ENCODE measurements around the gene ZRANB2. TPM values are rescaled to one million over a fixed set of nuclear protein-coding genes. Genes with fewer than 3 reads are reported as not detected.

ZRANB2 gene
- total RNA-seq, 1 experiment from 2014 or later, result 134 TPM

GRCh38 chr1:71094913-71095312 is 14.1 kb upstream of the ZRANB2 start:
- Mint-ChIP-seq H3K27me3 (ENCODE audit: insufficient read depth, unreplicated experiment) (no peaks in the 10 kb centered on the region), H3K36me3 (ENCODE audit: insufficient read depth, unreplicated experiment) (no peaks in the 10 kb centered on the region), H3K27ac (ENCODE audit: low read depth, unreplicated experiment) (no peak overlapping the region), H3K4me1 (ENCODE audit: insufficient read depth, unreplicated experiment) (no peaks in the 10 kb centered on the region), H3K9me3 (ENCODE audit: unreplicated experiment) (no peaks in the 10 kb centered on the region), H3K4me3 (ENCODE audit: unreplicated experiment) (no peak overlapping the region)
- DNase-seq (ENCODE audit: unreplicated experiment), result no peak
- POLR2A ChIA-PET, result interaction anchor here (2.5 kb wide), 1 partner anchor 14 kb away, joined by 6 read pairs; the partner anchor contains the start of gene ZRANB2
- no peak for TF ChIP-seq CTCF (IDR thresholded peaks at IDR 0.05; ENCODE audit: unreplicated experiment)
- CTCF ChIA-PET, result interaction anchor here (0.8 to 1.8 kb wide), 4 partner anchors 278 to 943 kb away, joined by 3 to 5 read pairs (median 4); no protein-coding TSS in a partner anchor
- intact Hi-C loops (cut with micrococcal nuclease), result loop anchor here (2.0 to 10.0 kb wide), 4 partner anchors 100 to 942 kb away; no protein-coding TSS in a partner anchor
- no TSS peak for BruUV-seq (replicated peaks)

- intact Hi-C loops (cut with micrococcal nuclease), result loop anchor here (2.0 to 10.0 kb wide), 4 partner anchors 101 to 943 kb away; no protein-coding TSS in a partner anchor
- ChIA-PET CTCF (interaction anchor here (0.7 to 1.8 kb wide), 8 partner anchors 9 to 1155 kb away, joined by 3 to 5 read pairs (median 3); partner anchors contain the start of gene ANKRD13C), POLR2A (interaction anchor here (2.5 kb wide), 1 partner anchor 13 kb away, joined by 6 read pairs; the partner anchor contains the start of gene ZRANB2)
- Mint-ChIP-seq H3K27ac (ENCODE audit: low read depth, unreplicated experiment) (no peak overlapping the region), H3K4me3 (ENCODE audit: unreplicated experiment) (no peak overlapping the region), H3K27me3 (ENCODE audit: insufficient read depth, unreplicated experiment) (no peaks in the 10 kb centered on the region), H3K9me3 (ENCODE audit: unreplicated experiment) (no peaks in the 10 kb centered on the region), H3K36me3 (ENCODE audit: insufficient read depth, unreplicated experiment) (no peaks in the 10 kb centered on the region), H3K4me1 (ENCODE audit: insufficient read depth, unreplicated experiment) (no peaks in the 10 kb centered on the region)
- TF ChIP-seq CTCF (IDR thresholded peaks at IDR 0.05; ENCODE audit: unreplicated experiment), result peak; percentile 9
- no TSS peak for BruUV-seq (replicated peaks)
- DNase-seq (ENCODE audit: unreplicated experiment), result peak; percentile 17
Measured at GRCh38 chr1:71093938-71094337, 13.1 kb upstream of the ZRANB2 start.

- intact Hi-C loops (cut with micrococcal nuclease), result loop anchor here (5.0 to 10.0 kb wide), 3 partner anchors 105 to 495 kb away; no protein-coding TSS in a partner anchor
- Mint-ChIP-seq H3K9me3 (ENCODE audit: unreplicated experiment) (no peaks in the 10 kb centered on the region), H3K4me1 (ENCODE audit: insufficient read depth, unreplicated experiment) (no peaks in the 10 kb centered on the region), H3K36me3 (ENCODE audit: insufficient read depth, unreplicated experiment) (no peaks in the 10 kb centered on the region), H3K27ac (ENCODE audit: low read depth, unreplicated experiment) (peak overlapping the region; percentile 22), H3K27me3 (ENCODE audit: insufficient read depth, unreplicated experiment) (peaks cover 1% of the 10 kb centered on the region), H3K4me3 (ENCODE audit: unreplicated experiment) (no peak overlapping the region)
- CTCF ChIA-PET, result interaction anchor here (0.9 kb wide), 1 partner anchor 9 kb away, joined by 4 read pairs; the partner anchor contains the start of gene ZRANB2
- no peak for TF ChIP-seq CTCF (IDR thresholded peaks at IDR 0.05; ENCODE audit: unreplicated experiment)
- no TSS peak for BruUV-seq (replicated peaks)
- POLR2A ChIA-PET, result interaction anchor here (1.6 kb wide), 1 partner anchor 9 kb away, joined by 11 read pairs; the partner anchor contains the start of gene ZRANB2
- DNase-seq (ENCODE audit: unreplicated experiment), result peak; percentile 13
Measured at GRCh38 chr1:71089536-71090270, 8.9 kb upstream of the ZRANB2 start.

- H3K36me3 Mint-ChIP-seq (ENCODE audit: insufficient read depth, unreplicated experiment), result no peaks in the 10 kb centered on the region
- peaks cover 11% of the 10 kb centered on the region for H3K27me3 Mint-ChIP-seq (ENCODE audit: insufficient read depth, unreplicated experiment)
- ChIA-PET CTCF (interaction anchor here (0.9 kb wide), 1 partner anchor 8 kb away, joined by 4 read pairs; the partner anchor contains the start of gene ZRANB2), POLR2A (interaction anchor here (1.6 kb wide), 1 partner anchor 8 kb away, joined by 11 read pairs; the partner anchor contains the start of gene ZRANB2)
- H3K27ac Mint-ChIP-seq (ENCODE audit: low read depth, unreplicated experiment), result no peak overlapping the region
- no peak for TF ChIP-seq CTCF (IDR thresholded peaks at IDR 0.05; ENCODE audit: unreplicated experiment)
- H3K4me1 Mint-ChIP-seq (ENCODE audit: insufficient read depth, unreplicated experiment), result no peaks in the 10 kb centered on the region
- BruUV-seq (replicated peaks), result no TSS peak
- no peak overlapping the region for H3K4me3 Mint-ChIP-seq (ENCODE audit: unreplicated experiment)
- H3K9me3 Mint-ChIP-seq (ENCODE audit: unreplicated experiment), result no peaks in the 10 kb centered on the region
- DNase-seq (ENCODE audit: unreplicated experiment), result no peak
- intact Hi-C loops (cut with micrococcal nuclease), result no loop called here
Measured at GRCh38 chr1:71088645-71089287, 7.9 kb upstream of the ZRANB2 start.

Data from MCF 10A (cell line).